Epidermal melanocyte (primary cell): ENCODE measurements around the gene SLC13A2.
"Not testable (repeated sequence)": the region's sequence is repeated elsewhere in the genome, so short reads cannot be mapped to it uniquely, and the experiment has no call there.

Experiments
- DNase-seq: peaks from one replicate; pipeline ENCODE4 v3.0.0; 2011; ENCODE audit warnings: low spot score; ENCODE audit not compliant: insufficient read length

Gene SLC13A2, protein sequence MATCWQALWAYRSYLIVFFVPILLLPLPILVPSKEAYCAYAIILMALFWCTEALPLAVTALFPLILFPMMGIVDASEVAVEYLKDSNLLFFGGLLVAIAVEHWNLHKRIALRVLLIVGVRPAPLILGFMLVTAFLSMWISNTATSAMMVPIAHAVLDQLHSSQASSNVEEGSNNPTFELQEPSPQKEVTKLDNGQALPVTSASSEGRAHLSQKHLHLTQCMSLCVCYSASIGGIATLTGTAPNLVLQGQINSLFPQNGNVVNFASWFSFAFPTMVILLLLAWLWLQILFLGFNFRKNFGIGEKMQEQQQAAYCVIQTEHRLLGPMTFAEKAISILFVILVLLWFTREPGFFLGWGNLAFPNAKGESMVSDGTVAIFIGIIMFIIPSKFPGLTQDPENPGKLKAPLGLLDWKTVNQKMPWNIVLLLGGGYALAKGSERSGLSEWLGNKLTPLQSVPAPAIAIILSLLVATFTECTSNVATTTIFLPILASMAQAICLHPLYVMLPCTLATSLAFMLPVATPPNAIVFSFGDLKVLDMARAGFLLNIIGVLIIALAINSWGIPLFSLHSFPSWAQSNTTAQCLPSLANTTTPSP

GRCh38 chr17:28473542-28473941, at the start of gene SLC13A2:
SLC13A2 (plus strand) TSS chr17:28473644; CDS start chr17:28473713, 69 bp downstream.
- no peak for DNase-seq

- no peak for DNase-seq
Measured at GRCh38 chr17:28425206-28425605, 48.2 kb upstream of the SLC13A2 start.

- DNase-seq = no peak
Measured at GRCh38 chr17:28426081-28426519, 47.3 kb upstream of the SLC13A2 start.

GRCh38 chr17:28427371-28427770, 46.1 kb upstream of the SLC13A2 start:
- no peak for DNase-seq

- DNase-seq = not testable (repeated sequence)
Measured at GRCh38 chr17:28427982-28428381, 45.5 kb upstream of the SLC13A2 start.

GRCh38 chr17:28433721-28434120, 39.7 kb upstream of the SLC13A2 start:
- no peak for DNase-seq

GRCh38 chr17:28434326-28434725, 39.1 kb upstream of the SLC13A2 start:
- DNase-seq = not testable (repeated sequence)

GRCh38 chr17:28443901-28444638, 29.4 kb upstream of the SLC13A2 start:
- no peak for DNase-seq

DNA sequence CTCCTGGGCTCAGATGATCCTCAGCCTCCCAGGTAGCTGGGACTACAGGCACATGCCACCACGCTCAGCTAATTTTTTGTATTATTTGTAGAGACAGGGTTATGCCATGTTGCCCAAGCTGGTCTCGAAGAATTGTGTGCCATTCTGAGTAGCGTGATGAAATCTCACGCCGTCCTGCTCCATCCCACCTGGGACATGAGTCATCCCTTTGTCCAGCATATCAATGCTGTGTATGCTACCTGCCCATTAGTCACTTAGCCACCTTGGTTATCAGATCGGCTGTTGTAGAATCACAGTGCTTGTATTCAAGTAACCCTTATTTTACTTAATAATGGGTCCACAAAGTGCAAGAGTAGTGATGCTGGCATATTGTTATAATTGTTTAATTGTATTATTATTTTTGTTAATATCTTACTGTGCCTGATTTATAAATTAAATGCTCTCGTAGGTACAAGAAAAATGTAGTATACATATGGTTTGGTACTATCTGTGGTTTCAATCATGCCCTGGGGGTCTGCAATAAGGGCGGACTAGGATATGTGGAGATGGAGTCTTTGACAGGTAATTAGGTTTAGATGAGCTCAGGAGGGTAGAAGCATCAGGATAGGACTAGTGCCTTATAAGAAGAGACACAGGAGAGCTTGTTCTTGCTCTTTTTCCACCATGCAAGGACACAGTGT, 26.6 kb upstream of the SLC13A2 start:
- no peak for DNase-seq

DNA sequence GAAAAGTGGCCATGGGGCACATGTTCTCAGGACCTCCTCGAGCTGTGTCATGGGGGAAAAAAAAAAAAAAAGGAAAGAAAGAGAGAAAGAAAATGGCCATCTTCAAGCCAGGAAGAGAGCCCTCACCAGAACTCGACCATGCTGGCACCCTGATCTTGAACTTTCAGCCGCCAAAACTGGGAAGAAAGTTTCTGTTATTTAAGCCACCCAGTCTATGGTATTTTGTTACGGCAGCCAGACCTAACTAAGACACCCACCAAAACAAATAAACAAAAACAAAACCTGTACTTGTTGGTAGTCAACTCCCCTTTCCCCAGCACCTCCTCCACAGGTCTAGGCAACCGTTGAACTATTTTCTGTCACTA, 26.1 kb upstream of the SLC13A2 start:
- no peak for DNase-seq

DNA sequence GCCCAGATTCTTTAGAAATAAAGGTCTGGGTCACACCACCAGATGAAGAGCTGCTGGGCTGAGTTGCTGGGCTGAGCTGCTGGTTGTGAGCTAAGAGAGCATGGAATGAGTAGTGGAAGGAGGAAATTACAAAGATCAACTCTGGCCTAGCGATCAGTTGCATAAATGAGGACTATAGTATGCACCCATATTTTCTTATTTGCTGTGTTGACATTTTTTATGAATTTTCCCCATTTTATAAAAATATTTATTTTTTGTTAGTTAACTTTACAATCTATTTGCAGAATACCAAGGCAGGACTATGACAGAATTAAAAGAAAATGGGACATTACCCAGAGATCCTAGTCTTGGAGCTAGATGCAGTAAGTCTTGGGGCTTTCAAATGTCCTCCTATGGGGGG, 23.6 kb upstream of the SLC13A2 start:
- DNase-seq = no peak

DNA sequence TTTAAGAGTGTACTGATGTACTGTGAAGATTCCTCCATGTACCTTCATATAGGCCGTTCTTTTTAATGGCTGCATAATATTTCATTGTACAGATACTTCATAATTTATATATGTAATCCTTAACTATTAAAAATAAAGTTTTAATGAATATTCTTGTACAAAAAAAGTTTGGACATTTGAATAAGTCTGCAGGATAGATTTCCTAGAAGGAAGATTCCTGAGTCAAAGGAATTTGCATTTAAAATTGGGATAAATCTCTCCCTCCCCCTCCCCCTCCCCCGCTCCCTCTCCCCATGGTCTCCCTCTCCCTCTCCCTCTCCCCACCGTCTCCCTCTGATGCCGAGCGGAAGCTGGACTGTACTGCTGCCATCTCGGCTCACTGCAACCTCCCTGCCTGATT, 15.6 kb upstream of the SLC13A2 start:
- DNase-seq = no peak

- not testable (repeated sequence) for DNase-seq
Measured at GRCh38 chr17:28458881-28459280, 14.6 kb upstream of the SLC13A2 start.

DNA sequence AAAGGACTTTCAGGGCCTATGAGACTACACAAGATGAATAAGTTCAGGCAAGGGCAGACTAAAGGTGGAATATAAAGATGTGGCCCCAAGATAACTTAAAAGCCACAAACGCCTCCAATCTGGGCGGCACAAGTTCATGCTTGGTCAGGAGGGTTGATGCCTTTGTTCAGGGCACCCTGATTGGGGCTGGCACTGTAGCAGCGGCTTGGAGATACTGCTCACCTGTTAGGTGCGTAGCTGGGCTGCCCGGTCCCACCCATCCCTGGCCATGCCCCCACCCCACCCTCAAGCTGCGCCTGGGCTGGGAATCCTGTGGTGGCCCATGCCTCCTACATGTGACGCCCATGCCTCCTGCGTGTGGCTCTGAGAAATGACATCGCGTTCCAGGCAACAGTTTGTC, 12.5 kb upstream of the SLC13A2 start:
- DNase-seq = no peak

DNA sequence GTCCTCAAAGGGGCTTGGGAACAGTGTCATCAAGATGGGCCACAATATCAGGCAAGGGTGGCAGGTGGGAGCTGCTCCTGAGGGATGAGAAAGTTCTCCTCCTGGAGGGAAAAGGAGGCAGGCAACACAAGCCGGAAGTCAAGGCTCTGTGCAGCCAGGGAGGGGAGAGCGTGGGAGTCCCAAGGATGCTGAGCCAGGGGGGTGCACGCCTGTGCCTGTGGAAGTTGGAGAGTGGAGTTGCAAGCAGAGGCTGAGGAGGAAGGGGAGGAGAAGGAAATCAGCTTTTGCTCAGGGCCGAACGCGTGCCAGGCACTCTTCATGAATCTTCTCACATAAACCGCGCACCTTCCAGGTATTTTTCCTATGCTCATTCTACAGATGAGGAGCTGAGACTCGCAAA, 7.4 kb upstream of the SLC13A2 start:
- DNase-seq = no peak

GRCh38 chr17:28466521-28467048, 6.9 kb upstream of the SLC13A2 start:
- no peak for DNase-seq

DNA sequence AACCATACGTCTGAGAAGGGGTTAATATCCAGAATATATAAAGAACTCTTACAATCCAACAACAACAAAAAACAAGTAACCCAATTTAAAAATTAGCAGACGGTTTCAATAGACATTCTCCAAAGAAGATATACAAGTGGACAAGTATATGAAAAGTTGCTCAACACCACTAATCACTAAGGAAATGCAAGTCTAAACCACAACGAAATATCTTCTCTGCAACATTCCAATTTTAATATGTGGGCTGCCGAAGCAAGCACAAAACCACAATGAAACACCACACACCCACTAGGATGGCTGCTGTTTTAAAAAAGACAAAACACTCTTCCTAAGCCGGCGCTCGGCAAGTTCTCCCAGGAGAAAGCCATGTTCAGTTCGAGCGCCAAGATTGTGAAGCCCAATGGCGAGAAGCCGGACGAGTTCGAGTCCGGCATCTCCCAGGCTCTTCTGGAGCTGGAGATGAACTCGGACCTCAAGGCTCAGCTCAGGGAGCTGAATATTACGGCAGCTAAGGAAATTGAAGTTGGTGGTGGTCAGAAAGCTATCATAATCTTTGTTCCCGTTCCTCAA, 5.9 kb upstream of the SLC13A2 start:
- peak; percentile 9 for DNase-seq

DNA sequence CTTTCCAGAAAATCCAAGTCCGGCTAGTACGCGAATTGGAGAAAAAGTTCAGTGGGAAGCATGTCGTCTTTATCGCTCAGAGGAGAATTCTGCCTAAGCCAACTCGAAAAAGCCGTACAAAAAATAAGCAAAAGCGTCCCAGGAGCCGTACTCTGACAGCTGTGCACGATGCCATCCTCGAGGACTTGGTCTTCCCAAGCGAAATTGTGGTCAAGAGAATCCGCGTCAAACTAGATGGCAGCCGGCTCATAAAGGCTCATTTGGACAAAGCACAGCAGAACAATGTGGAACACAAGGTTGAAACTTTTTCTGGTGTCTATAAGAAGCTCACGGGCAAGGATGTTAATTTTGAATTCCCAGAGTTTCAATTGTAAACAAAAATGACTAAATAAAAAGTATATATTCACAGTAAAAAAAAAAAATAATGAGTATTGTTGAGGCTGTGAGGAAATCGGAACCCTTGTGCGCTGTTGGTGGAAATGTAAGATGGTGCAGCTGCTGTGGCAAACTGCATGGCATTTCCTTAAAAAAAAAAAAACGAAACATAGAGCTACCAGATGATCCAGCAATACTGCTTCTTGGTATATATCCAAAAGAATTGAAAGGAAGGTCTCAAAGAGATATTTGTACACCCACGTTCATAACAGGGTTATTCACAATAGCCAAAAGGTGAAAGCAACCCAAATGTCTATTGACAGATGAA, 5.3 kb upstream of the SLC13A2 start:
- DNase-seq = not testable (repeated sequence)

DNA sequence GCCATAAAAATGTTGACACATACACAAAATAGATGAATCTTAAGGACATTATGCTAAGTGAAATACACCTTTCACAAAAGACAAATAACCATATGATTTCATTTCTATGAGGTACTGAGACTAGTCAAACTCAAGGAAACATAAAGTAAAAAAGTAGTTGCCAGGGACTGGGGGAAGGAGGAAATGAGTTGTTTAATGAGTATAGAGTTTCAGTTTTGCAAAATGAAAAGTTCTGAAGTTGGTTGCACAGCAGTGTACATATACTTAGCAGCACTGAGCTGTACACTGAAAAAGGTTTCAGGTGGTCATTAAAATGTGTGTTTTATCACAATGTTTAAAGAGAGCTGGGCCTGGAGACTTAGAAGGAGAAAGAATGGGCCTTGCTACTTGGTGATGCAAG, 4.7 kb upstream of the SLC13A2 start:
- no peak for DNase-seq

- no peak for DNase-seq
Measured at GRCh38 chr17:28469376-28469775, 4.1 kb upstream of the SLC13A2 start.
